A673 (cell line): ENCODE data around the gene ARHGAP5. TPM values are rescaled to one million over a fixed set of nuclear protein-coding genes. Genes with fewer than 3 reads are reported as not detected.

Source experiments
- BruUV-seq: library from RNA; stranded (reverse); fragments of 400-500 nt; replicated peaks from 2 replicates; lab custom pipeline; 2021; lab: Mats Ljungman, UMichigan
- CTCF ChIA-PET: fragments of 300-600 bp; sonication (Branson Sonifier 250); formaldehyde crosslinking; loops from one replicate; lab custom pipeline; 2022; ENCODE audit warnings: antibody characterized with exemption; lab: Charles Lee
- POLR2A ChIA-PET: fragments of 300-600 bp; sonication (Branson Sonifier 250); formaldehyde crosslinking; loops from one replicate; lab custom pipeline; 2022; ENCODE audit warnings: antibody characterized with exemption; ENCODE audit not compliant: low non-redundant PET; lab: Charles Lee
- DNase-seq: peaks from one replicate; pipeline ENCODE4 v3.0.0-alpha.2; 2015; ENCODE audit warnings: low spot score
- H3K27ac ChIP-seq: fragments of 200-600 bp; sonication (generic); 2 replicates; pipeline ENCODE4 v1.5.1; 2016; ENCODE audit warnings: mixed run types, low read depth, mild to moderate bottlenecking, mixed read lengths, antibody characterized with exemption, low read length; ENCODE audit not compliant: poor library complexity, severe bottlenecking
- H3K27me3 ChIP-seq: fragments of 200-600 bp; sonication (generic); replicated peaks from 2 replicates; pipeline ENCODE4 v1.6.1; 2017; ENCODE audit warnings: mixed run types, low read depth, mild to moderate bottlenecking, mixed read lengths, antibody characterized with exemption, low read length; ENCODE audit not compliant: insufficient read depth, poor library complexity
- H3K36me3 ChIP-seq: fragments of 200-600 bp; sonication (generic); 2 replicates; pipeline ENCODE4 v1.6.1; 2016; ENCODE audit warnings: mixed run types, mild to moderate bottlenecking, mixed read lengths, antibody characterized with exemption, low read length; ENCODE audit not compliant: insufficient read depth, poor library complexity, severe bottlenecking
- H3K4me1 ChIP-seq: fragments of 200-600 bp; sonication (generic); 2 replicates; pipeline ENCODE4 v1.6.1; 2017; ENCODE audit warnings: mixed run types, mild to moderate bottlenecking, mixed read lengths, antibody characterized with exemption, low read length; ENCODE audit not compliant: insufficient read depth, poor library complexity, severe bottlenecking
- H3K4me3 ChIP-seq: fragments of 200-600 bp; sonication (generic); 2 replicates; pipeline ENCODE4 v1.5.1; 2016; ENCODE audit warnings: low read depth, mixed run types, mild to moderate bottlenecking, mixed read lengths, low read length; ENCODE audit not compliant: poor library complexity, severe bottlenecking
- H3K9me3 ChIP-seq: fragments of 200-600 bp; sonication (generic); 2 replicates; pipeline ENCODE4 v1.6.1; 2016; ENCODE audit warnings: mixed run types, low read depth, mild to moderate bottlenecking, mixed read lengths, antibody characterized with exemption, low read length; ENCODE audit not compliant: poor library complexity, severe bottlenecking
- CTCF ChIP-seq: fragments of 300-800, 200-600 bp; sonication (generic); conservative IDR thresholded peaks from 2 replicates; pipeline ENCODE4 v1.5.1; 2017; ENCODE audit warnings: low read depth, mild to moderate bottlenecking, antibody characterized with exemption, low read length, moderate library complexity, mixed read lengths
- EZH2 ChIP-seq: fragments of 200-600 bp; sonication (generic); IDR thresholded peaks from 2 replicates; pipeline ENCODE4 v1.6.1; 2017; ENCODE audit warnings: borderline replicate concordance, low read depth, mild to moderate bottlenecking, mixed read lengths, antibody characterized with exemption, low read length; ENCODE audit not compliant: poor library complexity, severe bottlenecking
- intact Hi-C: fragments of 100-400 bp; cut with micrococcal nuclease; formaldehyde crosslinking; loops from one replicate; pipeline ENCODE4 v1.10.0; 2022; ENCODE audit not compliant: unreplicated experiment
- total RNA-seq: library from RNA; stranded (reverse); gene quantifications from 2 replicates; pipeline ENCODE4 v1.2.3, GENCODE V29; 2021

The ARHGAP5 gene
- total RNA-seq, 1 experiment from 2014 or later, result 51.3 TPM

- Histone ChIP-seq H3K27me3 (no peaks in the 10 kb centered on the region), H3K36me3 (no peaks in the 10 kb centered on the region), H3K9me3 (no peaks in the 10 kb centered on the region), H3K4me1 (no peaks in the 10 kb centered on the region), H3K4me3 (no peak overlapping the region), H3K27ac (no peak overlapping the region)
- no peak for DNase-seq
- intact Hi-C loops, result no loop called here
- POLR2A ChIA-PET, result no interaction called here
- no TSS peak for BruUV-seq
- CTCF ChIA-PET, result no interaction called here
- TF ChIP-seq CTCF (no peak), EZH2 (no peak)
These were observed 26.2 kb upstream of the ARHGAP5 start for GRCh38 chr14:32050878-32051277.

GRCh38 chr14:32054536-32054935 lies 22.6 kb upstream of the ARHGAP5 start:
- H3K9me3 ChIP-seq, result no peaks in the 10 kb centered on the region
- no peak for DNase-seq

GRCh38 chr14:32055175-32055574 lies 21.9 kb upstream of the ARHGAP5 start:
- no peaks in the 10 kb centered on the region for H3K4me1 ChIP-seq
- no peak overlapping the region for H3K4me3 ChIP-seq
- no peaks in the 10 kb centered on the region for H3K27me3 ChIP-seq
- no peak overlapping the region for H3K27ac ChIP-seq
- BruUV-seq, result no TSS peak
- POLR2A ChIA-PET, result no interaction called here
- TF ChIP-seq CTCF (no peak), EZH2 (no peak)
- DNase-seq, result no peak
- no peaks in the 10 kb centered on the region for H3K36me3 ChIP-seq
- CTCF ChIA-PET, result no interaction called here
- intact Hi-C loops, result no loop called here
- H3K9me3 ChIP-seq, result no peaks in the 10 kb centered on the region

More at GRCh38 chr14:32054536-32054935, 22.6 kb upstream of the ARHGAP5 start:
- Histone ChIP-seq H3K27me3 (no peaks in the 10 kb centered on the region), H3K36me3 (no peaks in the 10 kb centered on the region), H3K4me3 (no peak overlapping the region), H3K27ac (no peak overlapping the region), H3K4me1 (no peaks in the 10 kb centered on the region)
- CTCF ChIA-PET, result no interaction called here
- no TSS peak for BruUV-seq
- intact Hi-C loops, result no loop called here
- POLR2A ChIA-PET, result no interaction called here
- TF ChIP-seq CTCF, result no peak
- TF ChIP-seq EZH2, result no peak
